Measurements from ENCODE around the gene MARS2. TPM values are rescaled to one million over a fixed set of nuclear protein-coding genes. Genes with fewer than 3 reads are reported as not detected.
A peak's percentile ranks its signal among the peaks of the same experiment; 100 is the strongest.

The MARS2 gene
- total RNA-seq, 1 donor, result 3.3 TPM

GRCh38 chr2:197668296-197668695 lies 36.9 kb upstream of the MARS2 start:
- Histone ChIP-seq H3K27me3 (ENCODE audit: insufficient read depth, low read length) (no peaks in the 10 kb centered on the region), H3K79me2 (ENCODE audit: insufficient read depth, low read length) (no peaks in the 10 kb centered on the region), H3K27ac (ENCODE audit: low read depth, low read length) (no peak overlapping the region), H3K4me2 (ENCODE audit: insufficient read depth, low read length) (no peak overlapping the region), H3K36me3 (ENCODE audit: insufficient read depth, low read length) (no peaks in the 10 kb centered on the region), H3K9me3 (ENCODE audit: low read depth, low read length) (no peaks in the 10 kb centered on the region), H3K4me3 (ENCODE audit: insufficient read depth, low read length) (no peak overlapping the region), H3K4me1 (ENCODE audit: insufficient read depth, low read length) (no peaks in the 10 kb centered on the region), H2AFZ (ENCODE audit: low read length) (no peak overlapping the region), H4K20me1 (ENCODE audit: insufficient read depth, low read length) (no peaks in the 10 kb centered on the region)
- no peak for DNase-seq (ENCODE audit: insufficient read length, low spot score, missing footprints)
- TF ChIP-seq CTCF (IDR thresholded peaks at IDR 0.05; ENCODE audit: extremely low read depth, low read depth, low read length), result no peak

- H3K36me3 ChIP-seq (ENCODE audit: insufficient read depth, low read length), result no peaks in the 10 kb centered on the region
- no peak for TF ChIP-seq CTCF (IDR thresholded peaks at IDR 0.05; ENCODE audit: extremely low read depth, low read depth, low read length)
- no peak overlapping the region for H3K27ac ChIP-seq (ENCODE audit: low read depth, low read length)
- H3K4me2 ChIP-seq (ENCODE audit: insufficient read depth, low read length), result no peak overlapping the region
- H2AFZ ChIP-seq (ENCODE audit: low read length), result no peak overlapping the region
- no peaks in the 10 kb centered on the region for H3K79me2 ChIP-seq (ENCODE audit: insufficient read depth, low read length)
- H3K4me3 ChIP-seq (ENCODE audit: insufficient read depth, low read length), result no peak overlapping the region
- H3K4me1 ChIP-seq (ENCODE audit: insufficient read depth, low read length), result peaks cover 3% of the 10 kb centered on the region
- no peaks in the 10 kb centered on the region for H3K27me3 ChIP-seq (ENCODE audit: insufficient read depth, low read length)
- no peaks in the 10 kb centered on the region for H3K9me3 ChIP-seq (ENCODE audit: low read depth, low read length)
- peak; percentile 48 for DNase-seq (ENCODE audit: insufficient read length, low spot score, missing footprints)
- no peaks in the 10 kb centered on the region for H4K20me1 ChIP-seq (ENCODE audit: insufficient read depth, low read length)
Observed at GRCh38 chr2:197669077-197669476, 36.1 kb upstream of the MARS2 start.

GRCh38 chr2:197672371-197672893 lies 32.7 kb upstream of the MARS2 start:
- no peak overlapping the region for H3K4me3 ChIP-seq (ENCODE audit: insufficient read depth, low read length)
- no peaks in the 10 kb centered on the region for H3K36me3 ChIP-seq (ENCODE audit: insufficient read depth, low read length)
- H3K9me3 ChIP-seq (ENCODE audit: low read depth, low read length), result no peaks in the 10 kb centered on the region
- H3K27me3 ChIP-seq (ENCODE audit: insufficient read depth, low read length), result no peaks in the 10 kb centered on the region
- H3K27ac ChIP-seq (ENCODE audit: low read depth, low read length), result no peak overlapping the region
- peaks cover 3% of the 10 kb centered on the region for H3K4me1 ChIP-seq (ENCODE audit: insufficient read depth, low read length)
- DNase-seq (ENCODE audit: insufficient read length, low spot score, missing footprints), result no peak
- no peak for TF ChIP-seq CTCF (IDR thresholded peaks at IDR 0.05; ENCODE audit: extremely low read depth, low read depth, low read length)
- H3K4me2 ChIP-seq (ENCODE audit: insufficient read depth, low read length), result no peak overlapping the region
- no peaks in the 10 kb centered on the region for H4K20me1 ChIP-seq (ENCODE audit: insufficient read depth, low read length)
- no peaks in the 10 kb centered on the region for H3K79me2 ChIP-seq (ENCODE audit: insufficient read depth, low read length)
- H2AFZ ChIP-seq (ENCODE audit: low read length), result no peak overlapping the region

GRCh38 chr2:197673106-197673505 lies 32.1 kb upstream of the MARS2 start:
- no peak overlapping the region for H3K27ac ChIP-seq (ENCODE audit: low read depth, low read length)
- peak overlapping the region; percentile 31 for H3K4me3 ChIP-seq (ENCODE audit: insufficient read depth, low read length)

More at GRCh38 chr2:197673106-197673505, 32.1 kb upstream of the MARS2 start:
- peak overlapping the region; percentile 95 for H3K4me2 ChIP-seq (ENCODE audit: insufficient read depth, low read length)
- peak overlapping the region; percentile 71 for H2AFZ ChIP-seq (ENCODE audit: low read length)
- no peaks in the 10 kb centered on the region for H3K79me2 ChIP-seq (ENCODE audit: insufficient read depth, low read length)
- H3K4me1 ChIP-seq (ENCODE audit: insufficient read depth, low read length), result peaks cover 3% of the 10 kb centered on the region
- DNase-seq (ENCODE audit: insufficient read length, low spot score, missing footprints), result no peak
- H4K20me1 ChIP-seq (ENCODE audit: insufficient read depth, low read length), result no peaks in the 10 kb centered on the region
- no peaks in the 10 kb centered on the region for H3K27me3 ChIP-seq (ENCODE audit: insufficient read depth, low read length)
- no peaks in the 10 kb centered on the region for H3K36me3 ChIP-seq (ENCODE audit: insufficient read depth, low read length)
- no peaks in the 10 kb centered on the region for H3K9me3 ChIP-seq (ENCODE audit: low read depth, low read length)
- TF ChIP-seq CTCF (IDR thresholded peaks at IDR 0.05; ENCODE audit: extremely low read depth, low read depth, low read length), result no peak

All from osteoblast (primary cell).